Testis (tissue), 3 donors: Measurements from ENCODE around the gene RASL10A. TPM values are rescaled to one million over a fixed set of nuclear protein-coding genes. Genes with fewer than 3 reads are reported as not detected.
"Not testable (repeated sequence)": the region's sequence is repeated elsewhere in the genome, so short reads cannot be mapped to it uniquely, and the experiment has no call there.

Experiments used
- DNase-seq: peaks from one replicate; pipeline ENCODE4 v3.0.0-alpha.2; 2019
- H3K27ac ChIP-seq, 2 donors: fragments of 200-600 bp; sonication (generic); one replicate each; pipeline ENCODE4 v1.5.1; 2019
- H3K27me3 ChIP-seq: fragments of 200-600 bp; sonication (generic); one replicate; pipeline ENCODE4 v1.5.1; 2019
- H3K36me3 ChIP-seq: fragments of 200-600 bp; sonication (generic); one replicate; pipeline ENCODE4 v1.5.1; 2017; ENCODE audit warnings: low read depth; ENCODE audit errors: missing control alignments
- H3K4me1 ChIP-seq: fragments of 200-600 bp; sonication (generic); one replicate; pipeline ENCODE4 v1.5.1; 2019
- H3K4me3 ChIP-seq, 2 donors: fragments of 200-600 bp; sonication (generic); one replicate each; pipeline ENCODE4 v1.5.1; 2017 to 2019
- H3K9me3 ChIP-seq: fragments of 200-600 bp; sonication (generic); one replicate; pipeline ENCODE4 v1.5.1; 2017
- POLR2A ChIP-seq: fragments of 450-650 bp; IDR thresholded peaks from one replicate; pipeline ENCODE4 v1.6.1; 2017; ENCODE audit warnings: antibody characterized with exemption, mild to moderate bottlenecking, moderate library complexity
- WGBS, 2 donors: methylation state at CpG; one replicate each; pipeline ENCODE4 v1.1.5; 2018; 5-methylcytosine and 5-hydroxymethylcytosine counted together
- intact Hi-C: fragments of 100-400 bp; cut with DNase I; formaldehyde crosslinking; loops from one replicate; pipeline ENCODE4 v1.15.1; 2023; ENCODE audit warnings: low total_unique reads
- polyA plus RNA-seq: library from polyadenylated mRNA; stranded (reverse); fragments of 350-450 nt; fragmentation: Illumina TruSeq; extraction: RNeasy Lipid Tissue Mini Kit (QIAGEN cat#74804); gene quantifications from one replicate; pipeline ENCODE4 v1.2.3, GENCODE V29; 2014; ENCODE audit warnings: low read depth, low replicate concordance; ENCODE audit not compliant: insufficient read depth
- total RNA-seq, 2 donors: library from RNA; depleted of rRNA; stranded (reverse); fragments of >200 nt; gene quantifications; one replicate each; pipeline ENCODE4 v1.2.3, GENCODE V29; 2016
- TF ChIP-seq, protein P1 (sequence below), 3 experiments: fragments of 450-650 bp in 2 of 3; fragments of 200-600 bp in 1 of 3; sonication (generic) in 1 of 3; IDR thresholded peaks; one replicate each; pipeline ENCODE4 v1.5.1; 2016 to 2019; ENCODE audit warnings: antibody characterized with exemption in 3 of 3, mild to moderate bottlenecking in 2 of 3, moderate library complexity in 1 of 3

RASL10A gene
- total and polyA plus RNA-seq, 3 donors from 2014 or later: 2.2 to 10.4 (median 7.1) TPM

DNA sequence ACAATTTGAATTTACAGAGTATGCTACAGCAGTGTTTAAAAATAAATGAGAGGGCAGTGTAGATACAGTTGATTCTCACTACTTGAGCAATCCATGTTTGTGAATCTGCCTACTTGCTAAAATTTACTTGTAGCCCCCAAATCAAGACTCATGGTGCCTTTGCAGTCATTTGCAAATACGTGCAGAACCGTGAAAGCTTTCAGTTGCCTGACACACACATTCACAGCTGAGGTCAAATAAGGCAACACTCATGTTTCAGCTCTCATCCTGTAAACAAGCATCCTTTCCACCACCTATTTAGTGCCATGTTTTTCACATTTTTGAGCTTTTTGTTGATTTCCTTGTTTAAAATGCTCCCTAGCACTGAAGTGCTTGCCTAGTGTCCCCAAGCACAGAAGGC is 32.5 kb upstream of the RASL10A start:
- Histone ChIP-seq H3K27ac (no peak overlapping the region), H3K36me3 (no peaks in the 10 kb centered on the region), H3K9me3 (no peaks in the 10 kb centered on the region), H3K4me1 (no peaks in the 10 kb centered on the region), H3K4me3 (no peak overlapping the region), H3K27me3 (no peaks in the 10 kb centered on the region)
- 90 to 93% methylated on average over 2 of the region's 2 CpGs for WGBS, 2 donors
- DNase-seq: no peak
- intact Hi-C loops: no loop called here
- no peak for TF ChIP-seq POLR2A
- TF ChIP-seq, protein P1, sequence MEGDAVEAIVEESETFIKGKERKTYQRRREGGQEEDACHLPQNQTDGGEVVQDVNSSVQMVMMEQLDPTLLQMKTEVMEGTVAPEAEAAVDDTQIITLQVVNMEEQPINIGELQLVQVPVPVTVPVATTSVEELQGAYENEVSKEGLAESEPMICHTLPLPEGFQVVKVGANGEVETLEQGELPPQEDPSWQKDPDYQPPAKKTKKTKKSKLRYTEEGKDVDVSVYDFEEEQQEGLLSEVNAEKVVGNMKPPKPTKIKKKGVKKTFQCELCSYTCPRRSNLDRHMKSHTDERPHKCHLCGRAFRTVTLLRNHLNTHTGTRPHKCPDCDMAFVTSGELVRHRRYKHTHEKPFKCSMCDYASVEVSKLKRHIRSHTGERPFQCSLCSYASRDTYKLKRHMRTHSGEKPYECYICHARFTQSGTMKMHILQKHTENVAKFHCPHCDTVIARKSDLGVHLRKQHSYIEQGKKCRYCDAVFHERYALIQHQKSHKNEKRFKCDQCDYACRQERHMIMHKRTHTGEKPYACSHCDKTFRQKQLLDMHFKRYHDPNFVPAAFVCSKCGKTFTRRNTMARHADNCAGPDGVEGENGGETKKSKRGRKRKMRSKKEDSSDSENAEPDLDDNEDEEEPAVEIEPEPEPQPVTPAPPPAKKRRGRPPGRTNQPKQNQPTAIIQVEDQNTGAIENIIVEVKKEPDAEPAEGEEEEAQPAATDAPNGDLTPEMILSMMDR (IDR thresholded peaks at IDR 0.05): no peak

DNA sequence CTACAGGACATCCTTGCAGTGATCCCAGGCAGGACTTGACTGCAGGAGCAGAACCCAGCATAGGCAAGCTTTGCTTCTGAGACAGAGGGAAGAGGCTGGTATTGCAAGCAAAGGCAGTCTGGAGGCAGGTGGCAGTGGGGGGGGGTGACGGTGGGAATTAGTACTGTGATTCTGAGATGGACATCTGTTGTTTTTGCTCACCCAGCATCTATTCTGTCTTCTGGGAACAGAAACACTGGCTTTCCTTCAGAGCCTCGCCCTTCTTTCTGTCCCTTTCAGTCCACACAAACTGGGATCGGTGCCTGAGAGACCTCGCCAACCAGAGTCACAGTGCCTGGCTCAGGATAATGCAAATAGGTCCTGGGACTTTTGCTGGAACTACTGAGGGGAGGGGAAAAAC is 31.2 kb upstream of the RASL10A start:
- H3K9me3 ChIP-seq: no peaks in the 10 kb centered on the region
- no peak for TF ChIP-seq POLR2A
- TF ChIP-seq, protein P1 (IDR thresholded peaks at IDR 0.05): no peak
- intact Hi-C loops: no loop called here
- no peaks in the 10 kb centered on the region for H3K4me1 ChIP-seq
- no peak overlapping the region for H3K27ac ChIP-seq
- H3K36me3 ChIP-seq: no peaks in the 10 kb centered on the region
- H3K4me3 ChIP-seq: no peak overlapping the region
- no peak for DNase-seq
- 88 to 89% methylated on average over 4 of the region's 4 CpGs for whole genome bisulfite sequencing, 2 donors
- no peaks in the 10 kb centered on the region for H3K27me3 ChIP-seq

DNA sequence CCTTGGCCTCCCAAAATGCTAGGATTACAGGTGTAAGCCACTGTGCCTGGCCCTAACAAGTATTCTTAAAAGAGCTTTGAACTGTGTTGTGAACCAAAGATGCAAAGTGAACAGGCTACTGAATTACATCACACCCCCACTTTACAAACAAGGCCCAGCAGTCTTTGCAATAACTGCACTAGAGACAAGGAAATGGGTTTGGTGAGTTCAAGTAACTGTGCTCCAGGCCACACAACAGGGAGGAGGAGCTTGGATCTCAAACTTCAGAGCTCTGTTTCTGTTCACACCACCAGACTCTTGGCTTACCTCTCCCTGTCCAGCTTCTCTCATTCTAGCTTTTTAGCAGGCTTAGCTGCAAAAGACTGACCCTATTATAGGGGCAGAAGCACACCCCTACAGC is 30.4 kb upstream of the RASL10A start:
- no peaks in the 10 kb centered on the region for H3K27me3 ChIP-seq
- DNase-seq: no peak
- H3K27ac ChIP-seq: no peak overlapping the region
- no peak overlapping the region for H3K4me3 ChIP-seq
- H3K36me3 ChIP-seq: no peaks in the 10 kb centered on the region
- H3K9me3 ChIP-seq: no peaks in the 10 kb centered on the region
- TF ChIP-seq, protein P1 (IDR thresholded peaks at IDR 0.05): no peak
- TF ChIP-seq POLR2A: no peak
- no peaks in the 10 kb centered on the region for H3K4me1 ChIP-seq
- intact Hi-C loops: no loop called here

DNA sequence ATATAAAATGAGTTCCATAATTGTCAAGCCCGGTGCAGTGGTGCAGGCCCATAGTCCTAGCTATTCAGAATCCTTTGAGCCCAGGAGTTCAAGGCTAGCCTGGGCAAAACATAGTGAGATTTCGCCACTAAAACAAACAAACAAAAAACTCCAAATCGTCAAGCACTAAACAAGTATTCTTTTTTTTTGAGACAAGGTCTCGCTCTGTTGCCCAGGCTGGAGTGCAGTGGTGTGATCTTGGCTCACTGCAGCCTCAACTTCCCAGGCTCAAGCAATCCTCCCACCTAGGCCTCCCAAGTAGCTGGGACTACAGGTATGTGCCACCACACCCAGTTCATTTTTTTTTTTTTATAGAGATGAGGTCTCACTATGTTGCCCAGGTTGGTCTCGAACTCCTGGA is 29.4 kb upstream of the RASL10A start:
- H3K27me3 ChIP-seq, H3K9me3 ChIP-seq, H3K4me1 ChIP-seq, H3K4me3 ChIP-seq, H3K27ac ChIP-seq, DNase-seq, intact Hi-C loops, H3K36me3 ChIP-seq: not testable (repeated sequence)
- 79 to 88% methylated on average over 5 of the region's 5 CpGs for WGBS, 2 donors

DNA sequence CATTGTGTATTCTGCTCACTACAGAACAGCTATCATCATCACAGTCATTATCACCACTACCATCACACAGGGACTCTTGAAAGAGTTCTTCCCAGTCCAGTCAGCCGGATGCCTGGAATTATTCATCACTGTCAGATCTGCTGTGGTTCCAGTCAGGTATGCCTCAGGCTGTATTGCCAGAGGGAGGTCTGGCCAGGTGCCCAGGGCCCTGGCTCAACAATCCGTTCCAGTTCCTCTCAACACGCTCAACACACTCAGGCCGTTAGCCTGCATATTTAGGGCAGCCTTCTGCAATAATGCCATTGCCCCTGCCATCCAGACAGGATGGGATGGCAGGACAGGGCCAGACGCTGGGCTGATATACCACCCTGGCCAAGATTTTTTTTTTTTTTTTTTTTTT is 28.6 kb upstream of the RASL10A start:
- Histone ChIP-seq H3K4me3 (no peak overlapping the region), H3K9me3 (no peaks in the 10 kb centered on the region), H3K4me1 (no peaks in the 10 kb centered on the region), H3K27ac (no peak overlapping the region), H3K27me3 (no peaks in the 10 kb centered on the region), H3K36me3 (no peaks in the 10 kb centered on the region)
- TF ChIP-seq POLR2A: no peak
- TF ChIP-seq, protein P1 (IDR thresholded peaks at IDR 0.05): no peak
- DNase-seq: no peak
- intact Hi-C loops: no loop called here
- 36 to 47% methylated on average over 5 of the region's 5 CpGs for WGBS, 2 donors
